ENCODE data around the gene PLXNC1. TPM values are rescaled to one million over a fixed set of nuclear protein-coding genes. Genes with fewer than 3 reads are reported as not detected.
A peak's percentile ranks its signal among the peaks of the same experiment; 100 is the strongest.

PLXNC1 gene
- total and polyA plus RNA-seq, 9 of the 15 experiments (the other 6 are each of a cell fraction or from before 2014, with no cell fraction given): 0.08 to 0.87 (median 0.28) TPM

DNA sequence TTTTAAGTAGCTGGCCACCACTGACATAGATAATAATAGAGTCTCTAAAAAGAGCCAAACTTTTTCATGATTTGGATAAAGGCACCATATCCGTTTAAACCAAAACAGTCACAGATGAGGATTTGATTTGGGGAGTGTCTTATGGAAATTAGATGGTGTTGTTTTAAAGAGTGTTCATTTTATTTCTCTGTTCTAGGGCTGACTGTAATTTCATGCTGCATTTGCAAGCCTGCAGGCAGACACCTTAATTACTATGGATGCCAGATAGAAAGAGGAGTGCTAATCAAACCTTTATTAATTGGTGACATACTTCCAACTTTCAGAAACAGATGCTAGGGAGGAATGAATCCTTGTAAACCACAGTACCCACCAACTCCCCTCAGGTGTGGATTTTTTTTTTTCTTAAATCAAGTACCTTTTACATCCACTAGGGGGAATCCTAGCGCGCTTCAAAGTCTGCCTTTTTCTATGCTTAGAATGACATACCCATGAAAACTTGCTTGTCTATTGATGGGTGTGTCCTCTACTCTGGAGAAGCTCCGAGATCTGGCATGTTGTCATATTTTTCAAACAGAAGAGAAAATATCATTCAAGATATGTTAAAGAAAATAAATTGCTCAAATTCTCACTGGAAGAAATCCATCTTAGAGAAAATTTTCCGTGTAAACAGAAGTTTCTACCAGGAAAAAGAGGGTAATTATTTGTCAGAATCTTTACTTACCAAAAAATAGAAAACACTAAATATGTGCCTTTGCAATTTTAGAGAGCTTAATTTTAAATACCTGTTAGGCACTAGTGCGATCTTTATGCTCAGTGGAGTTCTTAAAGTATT, 14.2 kb upstream of the PLXNC1 start (continued):
- peak; percentile 35; the same call in 1 of the 2 replicates for TF ChIP-seq PKNOX1 (IDR thresholded peaks at IDR 0.05)
- TF ChIP-seq ZNF384 (IDR thresholded peaks at IDR 0.05; ENCODE audit: low read depth, low read length): peak; percentile 90
- TF ChIP-seq CHD1 (IDR thresholded peaks at IDR 0.05; ENCODE audit: low read length): no peak
- TF ChIP-seq ZBTB7A (IDR thresholded peaks at IDR 0.05; ENCODE audit: borderline replicate concordance, control insufficient read depth, low read depth, low read length): no peak
- peak; percentile 60 to 78 for TF ChIP-seq RAD21 (CRISPR knock-in tag; conservative IDR thresholded peaks at IDR 0.05 in 1 of 2, IDR thresholded peaks at IDR 0.05 in 1 of 2)

- Histone ChIP-seq H4K20me1 (replicated peaks; ENCODE audit: control insufficient read depth, insufficient read depth, low read length) (no peaks in the 10 kb centered on the region), H3K4me1 (replicated peaks in 1 of 2; ENCODE audit: control insufficient read depth in 2 of 2, insufficient read depth in 2 of 2, low read length in 2 of 2) (peaks cover 0 to 4% of the 10 kb centered on the region in 2 experiments; a peak in 1 of 5 replicates), H3K9ac (ENCODE audit: insufficient read depth in 1 of 2, low read depth in 2 of 2, low read length in 2 of 2) (no peak overlapping the region), H3K4me3 (no peak overlapping the region), H3K27ac (ENCODE audit: extremely low read depth, low read depth, low read length) (no peak overlapping the region), H3K4me2 (ENCODE audit: insufficient read depth, low read length) (no peak overlapping the region), H3K9me1 (ENCODE audit: control insufficient read depth, insufficient read depth, low read length) (no peaks in the 10 kb centered on the region), H3K79me2 (ENCODE audit: control insufficient read depth, insufficient read depth, low read length) (no peaks in the 10 kb centered on the region), H3K9me3 (replicated peaks; ENCODE audit: control insufficient read depth, insufficient read depth, low read depth, low read length) (no peaks in the 10 kb centered on the region), H2AFZ (ENCODE audit: low read depth, low read length) (no peak overlapping the region), H3K27me3 (ENCODE audit: control insufficient read depth in 2 of 2, insufficient read depth in 2 of 2, low read length in 2 of 2) (peaks cover 16 to 27% of the 10 kb centered on the region in 2 experiments; a peak in 4 of 5 replicates), H3K36me3 (ENCODE audit: control insufficient read depth, insufficient read depth, low read length) (no peaks in the 10 kb centered on the region)
- ChIA-PET CTCF (ENCODE audit: low intra/inter-chr PET ratio) (no interaction called here), POLR2A (interaction anchor here (0.6 to 1.6 kb wide), 2 partner anchors 11 to 501 kb away, joined by 3 to 5 read pairs; no protein-coding TSS in a partner anchor)
- FAIRE-seq (no peak), ATAC-seq (no peak), DNase-seq (ENCODE audit: extremely low read depth in 1 of 4, low spot score in 3 of 4) (no peak)
- 36% methylated on average over 1 of the region's 1 CpG for WGBS (ENCODE audit: insufficient coverage, low coverage, missing lambda C conversion rate)
- in situ Hi-C loops (cut with MboI): loop anchor here (5.0 kb wide), 1 partner anchor 396 kb away; no protein-coding TSS in a partner anchor
- intact Hi-C loops (cut with micrococcal nuclease): no loop called here
- BruUV-seq (replicated peaks): no TSS peak
- no peak for TF ChIP-seq IRF9 (tag; IDR thresholded peaks at IDR 0.05)
- no peak for TF ChIP-seq KDM5B (IDR thresholded peaks at IDR 0.05; ENCODE audit: insufficient replicate concordance, low read depth, low read length)
- TF ChIP-seq SIN3B (IDR thresholded peaks at IDR 0.05; ENCODE audit: low read depth): no peak
- TF ChIP-seq KAT2B (IDR thresholded peaks at IDR 0.05; ENCODE audit: low read depth, low read length): no peak
- TF ChIP-seq L3MBTL2 (IDR thresholded peaks at IDR 0.05): no peak
- TF ChIP-seq CBX8 (IDR thresholded peaks at IDR 0.05; ENCODE audit: borderline replicate concordance, extremely low read depth, low read depth, low read length, poor library complexity, severe bottlenecking): no peak
- TF ChIP-seq E2F8 (IDR thresholded peaks at IDR 0.05; ENCODE audit: low read depth, partially characterized antibody): no peak
Observed at GRCh38 chr12:94135896-94136295, 12.5 kb upstream of the PLXNC1 start.

Data from K562 (cell line).